Activated CD8-positive, alpha-beta T cell treated with anti-CD3 and anti-CD28 coated beads, Interleukin-2, amount 10 ng/mL, durations not matched to agents 7 days and 5 days (primary cell): ENCODE results near the gene TOMM34. TPM values are rescaled to one million over a fixed set of nuclear protein-coding genes. Genes with fewer than 3 reads are reported as not detected.
A peak's percentile ranks its signal among the peaks of the same experiment; 100 is the strongest.

Experiments
- ATAC-seq: fragments of 150-1000 bp; cut with Tn5 transposase; one replicate; pipeline ENCODE4 v1.10.0; 2021; ENCODE audit warnings: moderate library complexity
- CTCF ChIA-PET: fragments of 350-600 bp; sonication (Branson Sonifier 250); formaldehyde crosslinking; loops from one replicate; lab custom pipeline; 2021; ENCODE audit warnings: antibody characterized with exemption; lab: Charles Lee
- POLR2A ChIA-PET: fragments of 350-600 bp; sonication (Branson Sonifier 250); formaldehyde crosslinking; loops from one replicate; lab custom pipeline; 2021; ENCODE audit warnings: antibody characterized with exemption; lab: Charles Lee
- DNase-seq: peaks from one replicate; pipeline ENCODE4 v3.0.0-alpha.2; 2020
- H3K27ac Mint-ChIP-seq: one replicate; pipeline ENCODE4 v1.8.0; 2021; ENCODE audit warnings: mild to moderate bottlenecking, mixed read lengths
- H3K27me3 Mint-ChIP-seq: one replicate; pipeline ENCODE4 v1.8.0; 2021; ENCODE audit warnings: low read depth, mixed read lengths
- H3K36me3 Mint-ChIP-seq: one replicate; pipeline ENCODE4 v1.8.0; 2021; ENCODE audit warnings: low read depth, mixed read lengths
- H3K4me1 Mint-ChIP-seq: one replicate; pipeline ENCODE4 v1.8.0; 2021; ENCODE audit warnings: low read depth, mixed read lengths
- H3K4me3 Mint-ChIP-seq: one replicate; pipeline ENCODE4 v1.8.0; 2021; ENCODE audit warnings: mild to moderate bottlenecking, mixed read lengths
- H3K9me3 Mint-ChIP-seq: one replicate; pipeline ENCODE4 v1.8.0; 2022; ENCODE audit warnings: mixed read lengths; ENCODE audit not compliant: insufficient read depth
- total RNA-seq, 2 experiments: library from RNA; stranded (reverse); gene quantifications; one replicate each; pipeline ENCODE4 v1.2.3, GENCODE V29; 2021

The TOMM34 gene
- 10 to 100 TPM; 20.2 to 20.3 TPM for total RNA-seq

- ChIA-PET CTCF (interaction anchor here (0.9 to 3.1 kb wide), 16 partner anchors 9 to 136 kb away, joined by 3 to 8 read pairs (median 4); no protein-coding TSS in a partner anchor), POLR2A (interaction anchor here (0.6 to 1.9 kb wide), 9 partner anchors 9 to 1071 kb away, joined by 3 to 14 read pairs (median 5); partner anchors contain the start of genes PABPC1L and YWHAB)
- Mint-ChIP-seq H3K27me3 (no peaks in the 10 kb centered on the region), H3K4me1 (peaks cover 71% of the 10 kb centered on the region), H3K27ac (peak within 1 kb of the TSS; percentile 84), H3K9me3 (no peaks in the 10 kb centered on the region), H3K4me3 (peak within 1 kb of the TSS; percentile 86), H3K36me3 (peaks cover 28% of the 10 kb centered on the region)
- DNase-seq (peak; percentile 96), ATAC-seq (peak; percentile 97)
Measured at GRCh38 chr20:44960103-44960852, at the start of gene TOMM34. Gene TOMM34 (minus strand): TSS chr20:44960397. CDS start chr20:44960333, 64 bp downstream.

GRCh38 chr20:45008521-45009049, 48.4 kb upstream of the TOMM34 start:
- ChIA-PET CTCF (interaction anchor here (1.2 kb wide), 1 partner anchor 87 kb away, joined by 3 read pairs; no protein-coding TSS in a partner anchor), POLR2A (no interaction called here)
- Mint-ChIP-seq H3K27ac (no peak overlapping the region), H3K27me3 (no peaks in the 10 kb centered on the region), H3K9me3 (no peaks in the 10 kb centered on the region), H3K36me3 (peaks cover 62% of the 10 kb centered on the region), H3K4me3 (no peak overlapping the region), H3K4me1 (peaks cover 16% of the 10 kb centered on the region)
- ATAC-seq (no peak), DNase-seq (no peak)

GRCh38 chr20:44997668-44998067, 37.5 kb upstream of the TOMM34 start:
- H3K9me3 Mint-ChIP-seq: no peaks in the 10 kb centered on the region
- peaks cover 72% of the 10 kb centered on the region for H3K36me3 Mint-ChIP-seq
- H3K27me3 Mint-ChIP-seq: no peaks in the 10 kb centered on the region
- no peak overlapping the region for H3K4me3 Mint-ChIP-seq
- DNase-seq: no peak
- peak overlapping the region; percentile 53 for H3K27ac Mint-ChIP-seq
- ChIA-PET POLR2A (interaction anchor here (1.0 kb wide), 1 partner anchor 18 kb away, joined by 3 read pairs; no protein-coding TSS in a partner anchor), CTCF (interaction anchor here (0.8 to 6.0 kb wide), 6 partner anchors 10 to 294 kb away, joined by 3 to 31 read pairs (median 8); no protein-coding TSS in a partner anchor)
- H3K4me1 Mint-ChIP-seq: peaks cover 26% of the 10 kb centered on the region
- no peak for ATAC-seq

GRCh38 chr20:44997171-44997570, 37.0 kb upstream of the TOMM34 start:
- Mint-ChIP-seq H3K4me3 (no peak overlapping the region), H3K27me3 (no peaks in the 10 kb centered on the region), H3K9me3 (no peaks in the 10 kb centered on the region), H3K4me1 (peaks cover 31% of the 10 kb centered on the region), H3K36me3 (peaks cover 71% of the 10 kb centered on the region), H3K27ac (peak overlapping the region; percentile 50)
- ChIA-PET CTCF (interaction anchor here (1.1 to 6.0 kb wide), 6 partner anchors 10 to 99 kb away, joined by 3 to 31 read pairs (median 8); no protein-coding TSS in a partner anchor), POLR2A (interaction anchor here (1.0 to 1.5 kb wide), 2 partner anchors 17 to 31 kb away, joined by 3 to 4 read pairs; no protein-coding TSS in a partner anchor)
- no peak for DNase-seq
- no peak for ATAC-seq

GRCh38 chr20:44993343-44993742, 33.1 kb upstream of the TOMM34 start:
- no peak for ATAC-seq
- ChIA-PET CTCF (interaction anchor here (0.7 to 2.3 kb wide), 6 partner anchors 17 to 806 kb away, joined by 3 to 7 read pairs (median 4); no protein-coding TSS in a partner anchor), POLR2A (interaction anchor here (0.8 to 1.6 kb wide), 4 partner anchors 18 to 44 kb away, joined by 3 to 7 read pairs (median 4); no protein-coding TSS in a partner anchor)
- Mint-ChIP-seq H3K36me3 (peaks cover 69% of the 10 kb centered on the region), H3K27me3 (no peaks in the 10 kb centered on the region), H3K27ac (peak overlapping the region; percentile 54), H3K9me3 (no peaks in the 10 kb centered on the region), H3K4me1 (peaks cover 63% of the 10 kb centered on the region), H3K4me3 (peak overlapping the region; percentile 2)
- DNase-seq: no peak

- CTCF ChIA-PET: interaction anchor here (0.9 to 1.8 kb wide), 7 partner anchors 12 to 105 kb away, joined by 3 to 8 read pairs (median 4); no protein-coding TSS in a partner anchor
- H3K27ac Mint-ChIP-seq: peak overlapping the region; percentile 89
- ATAC-seq (peak; percentile 37), DNase-seq (no peak)
- H3K27me3 Mint-ChIP-seq: no peaks in the 10 kb centered on the region
- POLR2A ChIA-PET: interaction anchor here (0.8 to 1.9 kb wide), 3 partner anchors 12 to 25 kb away, joined by 3 to 9 read pairs (median 7); no protein-coding TSS in a partner anchor
- H3K9me3 Mint-ChIP-seq: no peaks in the 10 kb centered on the region
- H3K4me1 Mint-ChIP-seq: peaks cover 70% of the 10 kb centered on the region
- H3K36me3 Mint-ChIP-seq: peaks cover 66% of the 10 kb centered on the region
- H3K4me3 Mint-ChIP-seq: peak overlapping the region; percentile 76
Measured at GRCh38 chr20:44990957-44991356, 30.8 kb upstream of the TOMM34 start.

- peaks cover 66% of the 10 kb centered on the region for H3K36me3 Mint-ChIP-seq
- ChIA-PET POLR2A (interaction anchor here (0.8 to 1.9 kb wide), 3 partner anchors 11 to 25 kb away, joined by 3 to 9 read pairs (median 7); no protein-coding TSS in a partner anchor), CTCF (interaction anchor here (0.9 to 1.8 kb wide), 8 partner anchors 11 to 121 kb away, joined by 3 to 8 read pairs (median 4); no protein-coding TSS in a partner anchor)
- DNase-seq: peak; percentile 55
- peak overlapping the region; percentile 76 for H3K4me3 Mint-ChIP-seq
- H3K9me3 Mint-ChIP-seq: no peaks in the 10 kb centered on the region
- peaks cover 69% of the 10 kb centered on the region for H3K4me1 Mint-ChIP-seq
- peak overlapping the region; percentile 89 for H3K27ac Mint-ChIP-seq
- no peaks in the 10 kb centered on the region for H3K27me3 Mint-ChIP-seq
- peak; percentile 70 for ATAC-seq
Measured at GRCh38 chr20:44990425-44990824, 30.2 kb upstream of the TOMM34 start.

- CTCF ChIA-PET: no interaction called here
- DNase-seq (no peak), ATAC-seq (no peak)
- POLR2A ChIA-PET: interaction anchor here (1.1 kb wide), 1 partner anchor 11 kb away, joined by 3 read pairs; no protein-coding TSS in a partner anchor
- peak overlapping the region; percentile 17 for H3K27ac Mint-ChIP-seq
- peaks cover 64% of the 10 kb centered on the region for H3K36me3 Mint-ChIP-seq
- H3K27me3 Mint-ChIP-seq: no peaks in the 10 kb centered on the region
- H3K4me3 Mint-ChIP-seq: no peak overlapping the region
- peaks cover 63% of the 10 kb centered on the region for H3K4me1 Mint-ChIP-seq
- H3K9me3 Mint-ChIP-seq: no peaks in the 10 kb centered on the region
Measured at GRCh38 chr20:44988631-44989171, 28.5 kb upstream of the TOMM34 start.

- H3K4me3 Mint-ChIP-seq: no peak overlapping the region
- CTCF ChIA-PET: no interaction called here
- ATAC-seq (no peak), DNase-seq (no peak)
- H3K9me3 Mint-ChIP-seq: no peaks in the 10 kb centered on the region
- H3K27me3 Mint-ChIP-seq: no peaks in the 10 kb centered on the region
- H3K4me1 Mint-ChIP-seq: peaks cover 53% of the 10 kb centered on the region
- POLR2A ChIA-PET: interaction anchor here (0.6 to 1.1 kb wide), 3 partner anchors 11 to 17 kb away, joined by 3 to 4 read pairs (median 3); partner anchors contain the start of gene STK4
- peaks cover 75% of the 10 kb centered on the region for H3K36me3 Mint-ChIP-seq
- peak overlapping the region; percentile 36 for H3K27ac Mint-ChIP-seq
Measured at GRCh38 chr20:44983093-44983674, 23.0 kb upstream of the TOMM34 start.

GRCh38 chr20:44981736-44982406, 21.7 kb upstream of the TOMM34 start:
- ATAC-seq (no peak), DNase-seq (no peak)
- H3K36me3 Mint-ChIP-seq: peaks cover 77% of the 10 kb centered on the region
- H3K27ac Mint-ChIP-seq: peak overlapping the region; percentile 26
- POLR2A ChIA-PET: no interaction called here
- CTCF ChIA-PET: interaction anchor here (1.5 kb wide), 1 partner anchor 9 kb away, joined by 4 read pairs; no protein-coding TSS in a partner anchor
- H3K9me3 Mint-ChIP-seq: no peaks in the 10 kb centered on the region
- no peaks in the 10 kb centered on the region for H3K27me3 Mint-ChIP-seq
- H3K4me3 Mint-ChIP-seq: no peak overlapping the region
- peaks cover 63% of the 10 kb centered on the region for H3K4me1 Mint-ChIP-seq
